CD14-positive monocyte (primary cell): ENCODE measurements around the gene LSM10. TPM values are rescaled to one million over a fixed set of nuclear protein-coding genes. Genes with fewer than 3 reads are reported as not detected.

ENCODE experiments used
- DNase-seq, 3 donors: peaks; one replicate each; pipeline ENCODE4 v3.0.0-alpha.2; 2011 to 2022
- H2AFZ ChIP-seq: 2 replicates; pipeline ENCODE4 v1.6.0; 2012; ENCODE audit warnings: mild to moderate bottlenecking, low read depth, low read length, inconsistent platforms; ENCODE audit not compliant: insufficient read depth, poor library complexity, severe bottlenecking
- H3K27ac ChIP-seq, 2 donors: 1 replicate in 1 of 2; 2 replicates in 1 of 2; pipeline ENCODE4 v1.5.1; 2012 to 2013; ENCODE audit warnings: low read length in 2 of 2, control low read depth in 1 of 2, inconsistent platforms in 1 of 2, low read depth in 1 of 2, mild to moderate bottlenecking in 1 of 2
- H3K27me3 ChIP-seq, 2 donors: one replicate each; pipeline versions ENCODE4 v1.6.0 to v1.6.1; 2011 to 2013; ENCODE audit warnings: low read length in 2 of 2; ENCODE audit not compliant: control insufficient read depth in 2 of 2, insufficient read depth in 2 of 2
- H3K36me3 ChIP-seq, 2 donors: replicated peaks in 1 of 2; 1 replicate in 1 of 2; 2 replicates in 1 of 2; pipeline versions ENCODE4 v1.5.1 to v1.6.1; 2012 to 2013; ENCODE audit warnings: low read length in 2 of 2, control low read depth in 1 of 2, inconsistent platforms in 1 of 2, mild to moderate bottlenecking in 1 of 2; ENCODE audit not compliant: insufficient read depth in 2 of 2, control insufficient read depth in 1 of 2
- H3K4me1 ChIP-seq, 2 donors: 1 replicate in 1 of 2; 2 replicates in 1 of 2; pipeline versions ENCODE4 v1.5.1 to v1.6.1; 2012 to 2013; ENCODE audit warnings: low read length in 2 of 2, control low read depth in 1 of 2, inconsistent platforms in 1 of 2, mild to moderate bottlenecking in 1 of 2, moderate library complexity in 1 of 2; ENCODE audit not compliant: insufficient read depth in 2 of 2, control insufficient read depth in 1 of 2
- H3K4me2 ChIP-seq: replicated peaks from 2 replicates; pipeline ENCODE3; 2012; ENCODE audit warnings: low read length, moderate library complexity, mild to moderate bottlenecking; ENCODE audit not compliant: poor library complexity, severe bottlenecking; ENCODE audit errors: extremely low read depth
- H3K4me3 ChIP-seq, 3 experiments: fragments of 200-600 bp in 1 of 3; sonication (generic) in 1 of 3; replicated peaks in 1 of 3; 1 replicate in 2 of 3; 2 replicates in 1 of 3; pipeline ENCODE4 v1.5.1; 2011 to 2013; ENCODE audit warnings: low read length in 3 of 3, mild to moderate bottlenecking in 3 of 3, control low read depth in 2 of 3, low read depth in 2 of 3, inconsistent platforms in 1 of 3, moderate library complexity in 1 of 3
- H3K79me2 ChIP-seq: 2 replicates; pipeline ENCODE4 v1.6.0; 2012; ENCODE audit warnings: mild to moderate bottlenecking, control low read depth, inconsistent platforms, low read length, moderate library complexity; ENCODE audit not compliant: insufficient read depth
- H3K9ac ChIP-seq: 2 replicates; pipeline ENCODE4 v1.6.0; 2017; ENCODE audit warnings: low read length, mild to moderate bottlenecking; ENCODE audit not compliant: insufficient read depth, poor library complexity, severe bottlenecking
- H3K9me3 ChIP-seq, 2 donors: replicated peaks in 1 of 2; 1 replicate in 1 of 2; 2 replicates in 1 of 2; pipeline versions ENCODE4 v1.5.1 to v1.6.1; 2012 to 2013; ENCODE audit warnings: low read length in 2 of 2, control low read depth in 1 of 2; ENCODE audit not compliant: control insufficient read depth in 1 of 2, insufficient read depth in 1 of 2
- H4K20me1 ChIP-seq: 2 replicates; pipeline ENCODE4 v1.6.0; 2012; ENCODE audit warnings: mild to moderate bottlenecking, low read length, control low read depth, moderate library complexity; ENCODE audit not compliant: insufficient read depth
- H3K27ac Mint-ChIP-seq, 7 donors: one replicate each; pipeline ENCODE4 v1.8.0; 2020; ENCODE audit warnings: mild to moderate bottlenecking in 7 of 7, mixed read lengths in 7 of 7, moderate library complexity in 6 of 7, inconsistent platforms in 2 of 7
- H3K27me3 Mint-ChIP-seq, 3 donors: one replicate each; pipeline ENCODE4 v1.8.0; 2021 to 2022; ENCODE audit warnings: low read depth in 3 of 3, mild to moderate bottlenecking in 3 of 3, mixed read lengths in 3 of 3, moderate library complexity in 3 of 3, inconsistent platforms in 1 of 3
- H3K36me3 Mint-ChIP-seq, 2 donors: one replicate each; pipeline ENCODE4 v1.8.0; 2020; ENCODE audit warnings: mixed read lengths in 2 of 2, inconsistent platforms in 1 of 2, mild to moderate bottlenecking in 1 of 2
- H3K4me1 Mint-ChIP-seq: one replicate; pipeline ENCODE4 v1.8.0; 2020; ENCODE audit warnings: mild to moderate bottlenecking, mixed read lengths
- H3K4me3 Mint-ChIP-seq, 2 donors: one replicate each; pipeline ENCODE4 v1.8.0; 2020; ENCODE audit warnings: mild to moderate bottlenecking in 2 of 2, mixed read lengths in 2 of 2, moderate library complexity in 1 of 2
- H3K9me3 Mint-ChIP-seq, 7 donors: one replicate each; pipeline ENCODE4 v1.8.0; 2020 to 2022; ENCODE audit warnings: mixed read lengths in 7 of 7, mild to moderate bottlenecking in 6 of 7, moderate library complexity in 6 of 7, inconsistent platforms in 2 of 7
- WGBS: methylation state at CpG from one replicate; pipeline ENCODE4 v1.1.5; 2013; ENCODE audit warnings: missing lambda C conversion rate; ENCODE audit not compliant: insufficient coverage; 5-methylcytosine and 5-hydroxymethylcytosine counted together
- intact Hi-C, 2 donors: fragments of 100-400 bp; cut with micrococcal nuclease; formaldehyde crosslinking; loops; one replicate each; pipeline versions ENCODE4 v1.15.0 to v1.15.1; 2023
- polyA plus RNA-seq, 3 donors: library from polyadenylated mRNA; depleted of rRNA in 1 of 3; unstranded in 2 of 3; stranded (reverse) in 1 of 3; fragments of 300-500 nt in 2 of 3; fragments of >200 nt in 1 of 3; fragmentation: Illumina TruSeq in 2 of 3; gene quantifications; 1 replicate in 2 of 3; 2 replicates in 1 of 3; pipeline ENCODE4 v1.2.3, GENCODE V29; 2012 to 2021
- TF ChIP-seq, protein P1 (sequence below): fragments of 200-600 bp; IDR thresholded peaks from one replicate; pipeline ENCODE4 v1.8.0; 2022; ENCODE audit warnings: antibody characterized with exemption, mild to moderate bottlenecking

The LSM10 gene
- polyA plus RNA-seq, 3 donors, result 91.4 to 234 (median 224) TPM

DNA sequence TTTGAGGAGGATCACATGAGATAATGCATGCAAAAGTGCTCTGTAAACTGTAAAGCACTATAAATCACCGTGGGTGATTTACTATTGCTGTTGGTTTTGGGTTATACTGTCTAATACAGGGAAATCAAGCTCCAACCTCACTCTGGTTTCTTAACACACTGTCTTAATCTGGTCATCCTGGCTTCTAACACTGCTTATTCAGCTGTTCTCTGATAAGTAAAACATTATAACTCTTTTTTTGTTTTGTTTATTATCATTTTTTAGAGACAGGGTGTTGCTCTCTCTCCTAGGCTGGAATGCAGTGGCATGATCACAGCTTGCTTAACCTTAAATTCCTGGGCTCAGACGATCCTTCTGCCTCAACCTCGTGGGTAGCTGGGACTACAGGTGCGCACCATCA, 21.9 kb upstream of the LSM10 start:
- Mint-ChIP-seq H3K27ac (no peak overlapping the region), H3K4me3 (no peak overlapping the region), H3K36me3 (peaks cover 5 to 7% of the 10 kb centered on the region in 2 donors), H3K9me3 (peaks cover 0 to 2% (median 0%) of the 10 kb centered on the region in 7 donors), H3K27me3 (no peaks in the 10 kb centered on the region), H3K4me1 (peaks cover 8% of the 10 kb centered on the region)
- no peak overlapping the region for H3K9ac ChIP-seq
- H3K4me3 ChIP-seq, result no peak overlapping the region
- no peaks in the 10 kb centered on the region for H3K36me3 ChIP-seq
- H3K27ac ChIP-seq, result no peak overlapping the region
- H2AFZ ChIP-seq, result no peak overlapping the region
- DNase-seq, result no peak
- TF ChIP-seq, protein P1, sequence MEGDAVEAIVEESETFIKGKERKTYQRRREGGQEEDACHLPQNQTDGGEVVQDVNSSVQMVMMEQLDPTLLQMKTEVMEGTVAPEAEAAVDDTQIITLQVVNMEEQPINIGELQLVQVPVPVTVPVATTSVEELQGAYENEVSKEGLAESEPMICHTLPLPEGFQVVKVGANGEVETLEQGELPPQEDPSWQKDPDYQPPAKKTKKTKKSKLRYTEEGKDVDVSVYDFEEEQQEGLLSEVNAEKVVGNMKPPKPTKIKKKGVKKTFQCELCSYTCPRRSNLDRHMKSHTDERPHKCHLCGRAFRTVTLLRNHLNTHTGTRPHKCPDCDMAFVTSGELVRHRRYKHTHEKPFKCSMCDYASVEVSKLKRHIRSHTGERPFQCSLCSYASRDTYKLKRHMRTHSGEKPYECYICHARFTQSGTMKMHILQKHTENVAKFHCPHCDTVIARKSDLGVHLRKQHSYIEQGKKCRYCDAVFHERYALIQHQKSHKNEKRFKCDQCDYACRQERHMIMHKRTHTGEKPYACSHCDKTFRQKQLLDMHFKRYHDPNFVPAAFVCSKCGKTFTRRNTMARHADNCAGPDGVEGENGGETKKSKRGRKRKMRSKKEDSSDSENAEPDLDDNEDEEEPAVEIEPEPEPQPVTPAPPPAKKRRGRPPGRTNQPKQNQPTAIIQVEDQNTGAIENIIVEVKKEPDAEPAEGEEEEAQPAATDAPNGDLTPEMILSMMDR, result no peak
- no peaks in the 10 kb centered on the region for H3K79me2 ChIP-seq
- H3K9me3 ChIP-seq, result no peaks in the 10 kb centered on the region
- intact Hi-C loops, result loop anchor here in 1 of 2 donors (2.0 kb wide), 1 partner anchor 77 kb away; no protein-coding TSS in a partner anchor
- 100% methylated on average over 3 of the region's 4 CpGs for WGBS
- H4K20me1 ChIP-seq, result no peaks in the 10 kb centered on the region
- no peak overlapping the region for H3K4me2 ChIP-seq
- H3K4me1 ChIP-seq, result peaks cover 4 to 5% of the 10 kb centered on the region in 2 donors
- H3K27me3 ChIP-seq, result no peaks in the 10 kb centered on the region

DNA sequence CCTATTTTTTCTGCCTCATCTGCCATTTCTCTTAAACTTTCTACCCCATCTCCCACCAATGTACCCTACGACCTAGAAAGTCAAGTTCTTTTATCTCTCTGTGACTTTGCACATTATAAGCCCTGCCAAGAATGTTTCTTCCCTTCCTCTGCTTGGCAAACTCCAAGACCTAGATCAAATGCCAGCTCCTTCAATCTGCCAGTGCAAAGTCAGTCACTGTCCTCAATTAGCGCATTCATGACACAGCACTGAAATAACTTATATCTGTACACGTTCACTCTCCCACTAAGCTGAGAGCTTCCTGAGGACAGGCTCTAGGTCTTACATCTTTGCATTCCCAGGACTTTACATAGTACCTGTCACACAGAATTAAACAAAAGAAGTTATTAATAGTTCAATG, 21.4 kb upstream of the LSM10 start:
- H3K4me1 Mint-ChIP-seq, result peaks cover 8% of the 10 kb centered on the region
- peaks cover 0 to 2% (median 0%) of the 10 kb centered on the region in 7 donors for H3K9me3 Mint-ChIP-seq
- H3K27ac Mint-ChIP-seq, result peak overlapping the region in 1 of 7 donors; percentile 0
- no peak for DNase-seq
- Histone ChIP-seq H3K9me3 (no peaks in the 10 kb centered on the region), H3K27ac (no peak overlapping the region), H4K20me1 (no peaks in the 10 kb centered on the region), H3K4me3 (no peak overlapping the region), H3K4me1 (peaks cover 4 to 5% of the 10 kb centered on the region in 2 donors), H3K79me2 (no peaks in the 10 kb centered on the region), H3K36me3 (no peaks in the 10 kb centered on the region), H3K9ac (no peak overlapping the region), H3K4me2 (no peak overlapping the region), H2AFZ (no peak overlapping the region), H3K27me3 (no peaks in the 10 kb centered on the region)
- 100% methylated on average over 2 of the region's 3 CpGs for WGBS
- intact Hi-C loops, result loop anchor here in 1 of 2 donors (2.0 kb wide), 1 partner anchor 76 kb away; no protein-coding TSS in a partner anchor
- TF ChIP-seq, protein P1, result no peak
- H3K27me3 Mint-ChIP-seq, result no peaks in the 10 kb centered on the region
- H3K4me3 Mint-ChIP-seq, result no peak overlapping the region
- peaks cover 5 to 7% of the 10 kb centered on the region in 2 donors for H3K36me3 Mint-ChIP-seq
